PC-9 (cell line): Measurements from ENCODE around the gene GGT1. TPM values are rescaled to one million over a fixed set of nuclear protein-coding genes. Genes with fewer than 3 reads are reported as not detected.
"Not testable (repeated sequence)": the region's sequence is repeated elsewhere in the genome, so short reads cannot be mapped to it uniquely, and the experiment has no call there.

Experiments used
- BruUV-seq: library from RNA; stranded (reverse); fragments of 400-500 nt; replicated peaks from 2 replicates; lab custom pipeline; 2021; lab: Mats Ljungman, UMichigan
- CTCF ChIA-PET: fragments of 300-600 bp; sonication (Branson Sonifier 250); formaldehyde crosslinking; loops from one replicate; lab custom pipeline; 2022; ENCODE audit warnings: antibody characterized with exemption; lab: Charles Lee
- POLR2A ChIA-PET: fragments of 300-600 bp; sonication (Branson Sonifier 250); formaldehyde crosslinking; loops from one replicate; lab custom pipeline; 2022; ENCODE audit warnings: antibody characterized with exemption; ENCODE audit not compliant: unreplicated experiment; lab: Charles Lee
- DNase-seq, 2 experiments: peaks; one replicate each; pipeline versions ENCODE4 v3.0.0 to v3.0.0-alpha.2; 2015 to 2022; ENCODE audit warnings: mixed read lengths in 1 of 2
- H2AFZ ChIP-seq: fragments of 200-600 bp; sonication (generic); 2 replicates; pipeline ENCODE4 v1.8.1; 2017; ENCODE audit warnings: antibody characterized with exemption
- H3F3A ChIP-seq: fragments of 200-600 bp; sonication (generic); 2 replicates; pipeline ENCODE4 v1.8.1; 2017; ENCODE audit warnings: antibody characterized with exemption, mild to moderate bottlenecking, low read depth; ENCODE audit not compliant: insufficient read depth
- H3K27ac ChIP-seq: fragments of 200-600 bp; sonication (generic); 2 replicates; pipeline ENCODE4 v1.6.1; 2016; ENCODE audit warnings: mixed run types
- H3K27me3 ChIP-seq: fragments of 200-600 bp; sonication (generic); 2 replicates; pipeline ENCODE4 v1.6.1; 2016; ENCODE audit warnings: low read depth, mixed run types; ENCODE audit not compliant: insufficient read depth
- H3K36me3 ChIP-seq: fragments of 200-600 bp; sonication (generic); 2 replicates; pipeline ENCODE4 v1.6.1; 2016; ENCODE audit warnings: low read depth, mixed run types
- H3K4me1 ChIP-seq: fragments of 200-600 bp; sonication (generic); replicated peaks from 2 replicates; pipeline ENCODE4 v1.6.1; 2016; ENCODE audit warnings: mixed run types; ENCODE audit not compliant: insufficient read depth
- H3K4me2 ChIP-seq: fragments of 200-600 bp; sonication (generic); 2 replicates; pipeline ENCODE4 v1.6.1; 2017; ENCODE audit warnings: mixed run types
- H3K4me3 ChIP-seq: fragments of 200-600 bp; sonication (generic); 2 replicates; pipeline ENCODE4 v1.6.1; 2016; ENCODE audit warnings: mixed run types
- H3K79me2 ChIP-seq: fragments of 200-600 bp; sonication (generic); 2 replicates; pipeline ENCODE4 v1.6.1; 2017; ENCODE audit warnings: low read depth, mixed run types
- H3K9me2 ChIP-seq: fragments of 200-600 bp; sonication (generic); 2 replicates; pipeline ENCODE4 v1.8.1; 2017; ENCODE audit warnings: mild to moderate bottlenecking; ENCODE audit not compliant: insufficient read depth
- H3K9me3 ChIP-seq: fragments of 200-600 bp; sonication (generic); 2 replicates; pipeline ENCODE4 v1.8.1; 2016; ENCODE audit warnings: low read depth; ENCODE audit not compliant: insufficient read depth
- H4K20me1 ChIP-seq: fragments of 200-600 bp; sonication (generic); 2 replicates; pipeline ENCODE4 v1.8.1; 2017; ENCODE audit not compliant: insufficient read depth
- intact Hi-C: fragments of 100-400 bp; cut with micrococcal nuclease; formaldehyde crosslinking; loops from one replicate; pipeline ENCODE4 v1.10.0; 2022; ENCODE audit not compliant: unreplicated experiment
- total RNA-seq: library from RNA; stranded (reverse); gene quantifications from 2 replicates; pipeline ENCODE4 v1.2.3, GENCODE V29; 2021
- TF ChIP-seq, protein P1 (sequence below): fragments of 200-600 bp; sonication (generic); conservative IDR thresholded peaks from 2 replicates; pipeline ENCODE4 v1.6.1; 2017; ENCODE audit warnings: mixed run types, antibody characterized with exemption, mild to moderate bottlenecking, moderate library complexity

The GGT1 gene
- total RNA-seq, 1 experiment from 2014 or later, result 7.4 TPM

DNA sequence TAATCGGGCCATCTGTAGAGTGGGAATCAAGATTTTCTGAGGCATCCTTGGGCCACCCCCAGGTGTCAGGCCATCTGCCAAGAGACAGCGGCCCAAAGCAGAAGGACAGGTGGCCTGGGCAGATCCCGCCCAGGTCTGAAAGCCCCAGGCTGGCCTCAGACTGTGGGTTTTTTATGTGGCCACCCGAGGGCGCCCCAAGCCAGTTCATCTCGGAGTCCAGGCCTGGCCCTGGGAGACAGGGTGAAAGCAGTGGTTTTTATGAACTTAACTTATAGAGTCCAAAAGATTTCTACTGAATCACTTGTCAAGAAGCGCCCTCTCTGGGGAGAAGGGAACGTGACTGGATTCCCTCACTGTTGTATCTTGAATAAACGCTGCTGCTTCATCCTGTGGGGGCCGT lies 47.9 kb downstream of the GGT1 start:
- H3K9me3 ChIP-seq, CTCF ChIA-PET, H3K9me2 ChIP-seq, BruUV-seq, H3K27ac ChIP-seq, H3K79me2 ChIP-seq, H2AFZ ChIP-seq, H3F3A ChIP-seq, H4K20me1 ChIP-seq, H3K4me2 ChIP-seq, H3K4me1 ChIP-seq, POLR2A ChIA-PET, H3K27me3 ChIP-seq, H3K36me3 ChIP-seq, H3K4me3 ChIP-seq, intact Hi-C loops: not testable (repeated sequence)
- TF ChIP-seq, protein P1, sequence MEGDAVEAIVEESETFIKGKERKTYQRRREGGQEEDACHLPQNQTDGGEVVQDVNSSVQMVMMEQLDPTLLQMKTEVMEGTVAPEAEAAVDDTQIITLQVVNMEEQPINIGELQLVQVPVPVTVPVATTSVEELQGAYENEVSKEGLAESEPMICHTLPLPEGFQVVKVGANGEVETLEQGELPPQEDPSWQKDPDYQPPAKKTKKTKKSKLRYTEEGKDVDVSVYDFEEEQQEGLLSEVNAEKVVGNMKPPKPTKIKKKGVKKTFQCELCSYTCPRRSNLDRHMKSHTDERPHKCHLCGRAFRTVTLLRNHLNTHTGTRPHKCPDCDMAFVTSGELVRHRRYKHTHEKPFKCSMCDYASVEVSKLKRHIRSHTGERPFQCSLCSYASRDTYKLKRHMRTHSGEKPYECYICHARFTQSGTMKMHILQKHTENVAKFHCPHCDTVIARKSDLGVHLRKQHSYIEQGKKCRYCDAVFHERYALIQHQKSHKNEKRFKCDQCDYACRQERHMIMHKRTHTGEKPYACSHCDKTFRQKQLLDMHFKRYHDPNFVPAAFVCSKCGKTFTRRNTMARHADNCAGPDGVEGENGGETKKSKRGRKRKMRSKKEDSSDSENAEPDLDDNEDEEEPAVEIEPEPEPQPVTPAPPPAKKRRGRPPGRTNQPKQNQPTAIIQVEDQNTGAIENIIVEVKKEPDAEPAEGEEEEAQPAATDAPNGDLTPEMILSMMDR, result peak; percentile 52
- DNase-seq, result peak in 1 of 2 experiments; percentile 79

DNA sequence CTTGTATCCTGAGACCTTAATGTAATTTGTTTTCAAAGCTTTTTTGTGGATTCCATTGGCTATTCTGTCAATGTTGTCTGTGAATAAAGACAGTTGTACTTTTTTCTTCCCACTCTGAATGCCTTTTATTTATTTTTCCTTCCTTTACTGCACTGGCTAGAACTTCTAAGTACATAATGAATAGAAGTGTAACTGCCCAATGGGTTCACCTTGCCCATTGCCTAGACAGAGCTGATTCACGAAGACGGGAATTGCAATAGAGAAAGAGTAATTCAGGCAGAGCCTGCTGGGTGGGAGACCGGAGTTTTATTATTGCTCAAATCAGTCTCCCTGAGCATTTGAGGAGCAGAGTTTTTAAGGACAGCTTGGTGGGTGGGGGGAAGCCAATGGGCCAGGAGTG lies 62.4 kb downstream of the GGT1 start:
- BruUV-seq, H3K79me2 ChIP-seq, intact Hi-C loops, H3K4me1 ChIP-seq, CTCF ChIA-PET, POLR2A ChIA-PET, H3F3A ChIP-seq, H3K4me2 ChIP-seq, H4K20me1 ChIP-seq, H3K36me3 ChIP-seq, H3K9me2 ChIP-seq, DNase-seq, H3K9me3 ChIP-seq, H3K27ac ChIP-seq, H2AFZ ChIP-seq, H3K27me3 ChIP-seq, H3K4me3 ChIP-seq: not testable (repeated sequence)

DNA sequence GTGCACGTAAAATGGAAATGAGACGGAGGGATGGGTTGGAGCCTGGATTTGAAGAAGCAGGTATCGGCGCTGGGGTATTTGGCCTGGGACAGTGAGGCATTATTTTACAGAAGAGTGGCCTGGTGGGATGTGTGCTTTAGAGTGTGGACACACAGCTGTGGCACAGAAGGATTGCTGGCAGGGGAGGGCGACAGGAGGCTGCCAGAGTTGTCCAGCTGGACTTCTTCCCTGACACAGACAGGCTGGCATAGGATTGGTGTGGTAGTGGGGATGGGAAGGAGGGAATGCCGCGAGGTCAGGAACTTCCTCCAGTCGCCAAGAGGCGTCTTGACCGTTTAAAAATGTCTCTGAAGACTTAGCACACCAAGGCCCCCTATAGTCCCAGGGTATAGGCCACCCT lies 64.9 kb downstream of the GGT1 start:
- H3K27me3 ChIP-seq, H3K36me3 ChIP-seq, DNase-seq, H3K27ac ChIP-seq, POLR2A ChIA-PET, CTCF ChIA-PET, H3K4me1 ChIP-seq, H3K9me3 ChIP-seq, intact Hi-C loops, H3K9me2 ChIP-seq, H3K4me2 ChIP-seq, H3F3A ChIP-seq, BruUV-seq, H3K4me3 ChIP-seq, H4K20me1 ChIP-seq, H2AFZ ChIP-seq, H3K79me2 ChIP-seq: not testable (repeated sequence)

DNA sequence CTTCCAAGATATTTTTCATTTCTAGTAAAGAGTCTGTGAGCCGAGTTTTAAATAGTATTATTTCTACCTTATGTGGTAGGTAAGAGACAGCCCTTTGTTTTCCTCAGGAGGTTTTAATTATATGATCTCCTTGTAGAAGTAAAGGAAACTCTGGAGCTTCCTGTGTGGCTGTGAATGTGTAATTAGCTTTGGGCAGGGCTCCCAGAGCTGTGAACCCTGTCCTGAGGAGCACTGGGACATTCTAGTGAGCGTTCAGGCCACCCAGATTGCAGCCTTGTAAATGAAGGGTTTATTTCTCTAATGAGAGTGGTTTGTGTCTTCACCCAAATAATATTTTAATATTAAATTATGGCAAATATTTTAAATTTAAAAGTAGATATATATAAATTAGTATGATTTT lies 69.5 kb downstream of the GGT1 start:
- BruUV-seq, H2AFZ ChIP-seq, POLR2A ChIA-PET, intact Hi-C loops, H3K4me2 ChIP-seq, DNase-seq, H3K9me2 ChIP-seq, CTCF ChIA-PET, H4K20me1 ChIP-seq, H3K9me3 ChIP-seq, H3K36me3 ChIP-seq, H3K27ac ChIP-seq, H3K79me2 ChIP-seq, H3F3A ChIP-seq, H3K4me3 ChIP-seq, H3K4me1 ChIP-seq, H3K27me3 ChIP-seq: not testable (repeated sequence)

Other genes with a start within 250 kb of the GGT1 start
- 1.8 and 2.6 TPM in 2 replicates for gene ADORA2A, start 175.6 kb upstream of the GGT1 start, total RNA-seq
- 0.17 and 0.80 TPM in 2 replicates for gene UPB1, start 107.9 kb upstream of the GGT1 start, total RNA-seq
- gene GUCD1, start 48.1 kb upstream of the GGT1 start, total RNA-seq, result 69.1 and 80.2 TPM in 2 replicates
- gene SNRPD3, start 47.2 kb upstream of the GGT1 start, total RNA-seq, result 77.1 and 117 TPM in 2 replicates
- gene LRRC75B, start 10.1 kb upstream of the GGT1 start, total RNA-seq, result 2.2 and 4.5 TPM in 2 replicates
- not detected in 2 replicates for gene PIWIL3, start 171.5 kb downstream of the GGT1 start, total RNA-seq
- gene SGSM1, start 203.0 kb downstream of the GGT1 start, total RNA-seq, result 0.08 and 0.48 TPM in 2 replicates